Heart left ventricle (tissue), 16 donors: ENCODE measurements around the gene RGS14. TPM values are rescaled to one million over a fixed set of nuclear protein-coding genes. Genes with fewer than 3 reads are reported as not detected.
A peak's percentile ranks its signal among the peaks of the same experiment; 100 is the strongest.

Experiments
- ATAC-seq, 4 donors: fragments of 200-7000 bp; cut with Tn5 transposase; one replicate each; pipeline ENCODE4 v1.9.1; 2020 to 2022; ENCODE audit warnings: moderate library complexity in 4 of 4, mild to moderate bottlenecking in 3 of 4, moderate number of reproducible peaks in 1 of 4
- DNase-seq, 5 donors: peaks; one replicate each; pipeline ENCODE4 v3.0.0-alpha.2; 2020
- H3K27ac ChIP-seq, 12 donors: fragments of 200-600 bp; sonication (generic) in 4 of 12; one replicate each; pipeline versions ENCODE4 v1.5.0 to v1.8.0; 2016 to 2022; ENCODE audit warnings: mild to moderate bottlenecking in 2 of 12
- H3K27me3 ChIP-seq, 9 donors: fragments of 200-600 bp; sonication (generic) in 2 of 9; one replicate each; pipeline versions ENCODE4 v1.5.1 to v1.8.0; 2016 to 2022; ENCODE audit warnings: mild to moderate bottlenecking in 3 of 9
- H3K36me3 ChIP-seq, 9 donors: fragments of 200-600 bp; sonication (generic) in 2 of 9; one replicate each; pipeline versions ENCODE4 v1.5.0 to v1.8.0; 2018 to 2022; ENCODE audit warnings: mild to moderate bottlenecking in 2 of 9
- H3K4me1 ChIP-seq, 12 donors: fragments of 200-600 bp; sonication (generic) in 4 of 12; one replicate each; pipeline versions ENCODE4 v1.5.0 to v1.8.0; 2016 to 2022; ENCODE audit warnings: mild to moderate bottlenecking in 3 of 12
- H3K4me3 ChIP-seq, 12 donors: fragments of 200-600 bp; sonication (generic) in 4 of 12; one replicate each; pipeline versions ENCODE4 v1.5.0 to v1.8.0; 2017 to 2022; ENCODE audit warnings: mild to moderate bottlenecking in 9 of 12, moderate library complexity in 4 of 12
- H3K9me3 ChIP-seq, 12 donors: fragments of 200-600 bp; sonication (generic) in 4 of 12; one replicate each; pipeline versions ENCODE4 v1.5.0 to v1.8.0; 2016 to 2022; ENCODE audit warnings: mild to moderate bottlenecking in 1 of 12
- POLR2A ChIP-seq, 2 donors: fragments of 450-650 bp; IDR thresholded peaks; one replicate each; pipeline ENCODE4 v1.6.1; 2017; ENCODE audit warnings: antibody characterized with exemption in 2 of 2, mild to moderate bottlenecking in 2 of 2, moderate library complexity in 2 of 2
- WGBS, 4 donors: extraction: QIAGEN DNeasy Blood & Tissue Kit in 2 of 4; methylation state at CpG; one replicate each; pipeline versions ENCODE4 v1.1.5 to v1.1.7; 2013 to 2018; 5-methylcytosine and 5-hydroxymethylcytosine counted together
- intact Hi-C, 10 donors: fragments of 100-400 bp; cut with DNase I; formaldehyde crosslinking; loops; one replicate each; pipeline versions ENCODE4 v1.11.1 to v1.14.2; 2022
- polyA plus RNA-seq, 2 donors: library from polyadenylated mRNA; stranded (reverse); fragments of 200-250 nt; gene quantifications; one replicate each; pipeline ENCODE4 v1.2.3, GENCODE V29; 2013
- total RNA-seq, 9 donors: library from RNA; depleted of rRNA in 2 of 9; stranded (reverse); fragments of >200 nt in 2 of 9; fragmentation: NEBNext Ultra II Directional in 3 of 9; extraction: Animal tissue kit (Norgen Biotek cat#: 25700) in 3 of 9; gene quantifications; one replicate each; pipeline versions ENCODE4 v1.1.0 to v1.2.4, GENCODE V29; 2016 to 2023
- TF ChIP-seq, protein P1 (sequence below), 12 donors: fragments of 200-600 bp; sonication (generic) in 4 of 12; IDR thresholded peaks; one replicate each; pipeline versions ENCODE4 v1.5.0 to v1.8.0; 2018 to 2022; ENCODE audit warnings: antibody characterized with exemption in 12 of 12, mild to moderate bottlenecking in 5 of 12
- donor health status: ischemic (EF 13 %, LVEDD 7.1; RV severe dilation, severe dysfunction).
- donor health status: healthy with polysubstance abuse.
- donor health status: DM: no; HTN: yes; CAD: no.
- donor health status: DM: no; HTN: no; CAD: no.
- donor health status: ischemic (EF 25% LVEDD 6.9; RV normal size, moderate dysfunction).
- donor health status: ischemic (EF 25% LVEDD 5.7; RV mildly dilated, moderate dysfunction).
- donor health status: healthy.
- donor health status: DM: yes; HTN: yes; CAD: no.
- donor health status: ischemic (EF 35%, LVEDD 5.7; RV mildly dilated, moderate dysfunction).
- donor health status: nonischemic (EF 11% LVEDD 7.7; RV severe dilation, severe dysfunction).
- donor health status: DM: yes; HTN: yes; CAD: no.
- donor health status: PGD.
- donor health status: ischemic (EF 29% LVEDD 5.4; RV normal size, mild dysfunction).
- donor health status: nonischemic (EF 23%, LVEDD 6.1; RV moderate dilation, normal function).

RGS14 gene
- total and polyA plus RNA-seq, 11 donors = 1.3 to 10.7 (median 3.7) TPM

DNA sequence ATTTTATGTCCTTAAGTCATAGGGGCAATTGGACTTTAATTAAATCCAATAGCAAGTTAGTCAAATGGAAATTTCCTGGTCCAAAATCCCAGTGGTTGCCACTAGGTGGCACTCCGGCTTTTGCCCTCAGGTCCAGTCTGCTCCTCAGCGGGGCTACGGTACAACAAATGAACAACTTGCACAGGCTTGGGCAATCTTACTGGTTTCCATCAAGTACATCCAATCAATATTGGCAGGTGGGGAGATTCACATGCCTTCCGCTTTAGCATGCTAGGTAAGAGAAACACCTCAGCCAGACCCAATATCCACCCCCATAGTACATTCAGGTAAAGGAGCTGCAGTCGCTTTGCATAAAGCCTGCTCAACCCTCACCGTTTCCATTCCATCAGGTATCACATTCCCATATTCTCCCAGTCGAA, 39.8 kb upstream of the RGS14 start:
- Histone ChIP-seq H3K36me3 (peaks cover 0 to 10% (median 3%) of the 10 kb centered on the region in 9 donors), H3K27ac (no peak overlapping the region), H3K4me3 (no peak overlapping the region), H3K27me3 (no peaks in the 10 kb centered on the region), H3K4me1 (peaks cover 0 to 18% (median under 1%) of the 10 kb centered on the region in 12 donors), H3K9me3 (no peaks in the 10 kb centered on the region)
- ATAC-seq (peak in 3 of 4 donors; percentile 47 to 55 (median 49)), DNase-seq (peak; percentile 65 to 77 (median 75))
- 30 to 36% (median 34%) methylated on average over 7 of the region's 7 CpGs for WGBS, 4 donors
- intact Hi-C loops = loop anchor here in 9 of 10 donors (1.0 to 10.0 kb wide), 11 partner anchors 39 to 203 kb away; partner anchors contain the start of genes SLC34A1 (in 2 of the 9), DOK3 (in 1 of the 9) and RGS14 (in 1 of the 9)
- TF ChIP-seq, protein P1, sequence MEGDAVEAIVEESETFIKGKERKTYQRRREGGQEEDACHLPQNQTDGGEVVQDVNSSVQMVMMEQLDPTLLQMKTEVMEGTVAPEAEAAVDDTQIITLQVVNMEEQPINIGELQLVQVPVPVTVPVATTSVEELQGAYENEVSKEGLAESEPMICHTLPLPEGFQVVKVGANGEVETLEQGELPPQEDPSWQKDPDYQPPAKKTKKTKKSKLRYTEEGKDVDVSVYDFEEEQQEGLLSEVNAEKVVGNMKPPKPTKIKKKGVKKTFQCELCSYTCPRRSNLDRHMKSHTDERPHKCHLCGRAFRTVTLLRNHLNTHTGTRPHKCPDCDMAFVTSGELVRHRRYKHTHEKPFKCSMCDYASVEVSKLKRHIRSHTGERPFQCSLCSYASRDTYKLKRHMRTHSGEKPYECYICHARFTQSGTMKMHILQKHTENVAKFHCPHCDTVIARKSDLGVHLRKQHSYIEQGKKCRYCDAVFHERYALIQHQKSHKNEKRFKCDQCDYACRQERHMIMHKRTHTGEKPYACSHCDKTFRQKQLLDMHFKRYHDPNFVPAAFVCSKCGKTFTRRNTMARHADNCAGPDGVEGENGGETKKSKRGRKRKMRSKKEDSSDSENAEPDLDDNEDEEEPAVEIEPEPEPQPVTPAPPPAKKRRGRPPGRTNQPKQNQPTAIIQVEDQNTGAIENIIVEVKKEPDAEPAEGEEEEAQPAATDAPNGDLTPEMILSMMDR (IDR thresholded peaks at IDR 0.05) = peak; percentile 67 to 90 (median 82)
- TF ChIP-seq POLR2A (IDR thresholded peaks at IDR 0.05) = no peak

DNA sequence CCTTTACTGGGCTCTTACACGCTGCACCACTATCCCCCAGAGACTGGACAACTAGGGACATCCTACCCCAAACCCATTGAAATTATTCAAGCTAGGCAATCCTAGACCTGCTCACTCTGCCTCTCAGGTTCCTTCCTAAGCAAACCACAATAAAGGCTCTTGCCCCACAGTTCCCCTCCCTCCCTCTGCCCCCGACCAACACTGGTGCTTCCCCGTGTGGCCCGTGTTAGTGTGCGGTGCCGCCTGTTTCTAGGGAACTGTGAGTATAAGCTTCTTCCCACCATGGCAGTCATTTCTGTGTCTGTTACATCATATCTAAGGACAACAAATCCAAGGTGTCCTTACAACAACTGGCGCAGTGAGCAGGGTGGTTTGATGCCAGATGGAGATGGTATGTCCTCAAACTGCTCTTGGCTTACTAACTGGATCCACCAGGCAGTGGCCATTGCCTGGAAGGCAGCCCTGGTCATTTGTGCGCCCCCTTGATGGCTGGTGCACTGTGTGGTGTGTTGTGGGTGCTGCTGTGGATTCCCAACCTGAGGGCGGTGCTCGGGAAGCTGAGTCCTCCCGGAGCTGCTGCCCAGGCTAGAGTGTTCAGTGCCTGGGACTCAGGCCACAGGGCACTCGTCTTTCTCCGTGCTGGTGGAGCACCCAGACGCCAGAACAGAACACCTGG, 37.7 kb upstream of the RGS14 start:
- intact Hi-C loops = loop anchor here in 9 of 10 donors (5.0 to 10.0 kb wide), 10 partner anchors 37 to 205 kb away; partner anchors contain the start of genes SLC34A1 (in 2 of the 9), DOK3 (in 1 of the 9) and RGS14 (in 1 of the 9)
- no peaks in the 10 kb centered on the region for H3K9me3 ChIP-seq

DNA sequence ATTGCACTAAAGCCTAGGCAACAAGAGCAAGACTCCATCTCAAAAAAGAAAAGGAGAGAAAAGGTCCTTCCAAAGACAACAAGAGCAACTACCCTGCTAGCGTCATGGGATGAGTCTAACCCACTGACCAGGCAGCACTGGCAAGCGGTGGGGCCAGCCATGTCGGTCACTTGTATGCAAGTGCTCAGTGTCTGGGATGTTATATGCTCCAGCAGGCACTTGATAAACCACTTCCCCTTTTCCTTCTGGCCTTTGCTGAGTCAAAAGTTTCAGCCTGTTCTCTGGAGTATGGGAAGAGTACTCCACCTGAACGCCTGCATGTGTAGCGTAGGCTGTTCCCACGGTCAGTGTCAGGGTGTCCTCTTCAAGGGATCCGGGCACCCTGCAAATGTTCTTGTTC, 36.8 kb upstream of the RGS14 start:
- TF ChIP-seq, protein P1 (IDR thresholded peaks at IDR 0.05) = no peak
- TF ChIP-seq POLR2A (IDR thresholded peaks at IDR 0.05) = no peak
- H3K9me3 ChIP-seq = no peaks in the 10 kb centered on the region
- peak in 3 of 4 donors; percentile 33 to 44 (median 38) for ATAC-seq
- no peak overlapping the region for H3K4me3 ChIP-seq
- H3K36me3 ChIP-seq = peaks cover 0 to 10% (median 4%) of the 10 kb centered on the region in 9 donors
- H3K27me3 ChIP-seq = no peaks in the 10 kb centered on the region
- 84 to 93% (median 91%) methylated on average over 7 of the region's 7 CpGs for WGBS, 4 donors
- intact Hi-C loops = no loop called here
- DNase-seq = no peak
- H3K4me1 ChIP-seq = peaks cover 0 to 12% (median 0%) of the 10 kb centered on the region in 12 donors
- no peak overlapping the region for H3K27ac ChIP-seq

More for the DNA sequence above, 37.7 kb upstream of the RGS14 start:
- H3K36me3 ChIP-seq = peaks cover 0 to 10% (median 4%) of the 10 kb centered on the region in 9 donors
- H3K27me3 ChIP-seq = no peaks in the 10 kb centered on the region
- peaks cover 0 to 12% (median 0%) of the 10 kb centered on the region in 12 donors for H3K4me1 ChIP-seq
- no peak for TF ChIP-seq POLR2A (IDR thresholded peaks at IDR 0.05)
- TF ChIP-seq, protein P1 (IDR thresholded peaks at IDR 0.05) = no peak
- H3K27ac ChIP-seq = no peak overlapping the region
- H3K4me3 ChIP-seq = no peak overlapping the region
- ATAC-seq (no peak), DNase-seq (no peak)
- WGBS, 4 donors = 89 to 95% (median 93%) methylated on average over 7 to 14 of the region's 14 CpGs

DNA sequence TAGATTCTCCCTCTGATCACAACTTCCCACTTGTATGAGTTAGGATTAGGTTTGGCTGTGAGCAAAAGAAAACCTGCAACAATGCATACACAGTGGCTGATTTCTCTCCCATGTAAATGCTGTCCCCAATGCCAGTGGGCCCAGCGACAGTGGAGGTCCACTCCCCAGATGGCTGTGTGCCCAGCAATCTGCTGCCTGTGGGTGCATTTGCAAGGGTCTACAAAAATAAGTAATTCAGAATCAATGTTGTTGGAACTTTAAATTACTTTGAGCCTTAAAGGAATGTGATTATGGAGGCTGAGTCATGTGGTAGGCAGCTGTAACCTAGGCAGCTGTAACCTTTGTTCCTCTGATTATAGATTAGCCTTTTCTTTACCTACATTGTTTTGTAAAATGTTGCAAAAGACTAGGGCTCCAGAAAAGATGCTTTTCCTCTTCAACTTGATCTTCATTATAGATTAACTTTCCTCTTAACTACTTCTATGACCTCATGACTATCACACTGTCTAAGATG, 31.8 kb upstream of the RGS14 start:
- Histone ChIP-seq H3K4me1 (peaks cover 0 to 22% (median 5%) of the 10 kb centered on the region in 12 donors), H3K9me3 (no peaks in the 10 kb centered on the region), H3K27ac (no peak overlapping the region), H3K36me3 (peaks cover 0 to 26% (median 20%) of the 10 kb centered on the region in 9 donors), H3K4me3 (no peak overlapping the region), H3K27me3 (no peaks in the 10 kb centered on the region)
- no peak for ATAC-seq
- intact Hi-C loops = no loop called here
- no peak for DNase-seq
- no peak for TF ChIP-seq POLR2A (IDR thresholded peaks at IDR 0.05)
- 82 to 95% (median 93%) methylated on average over 1 of the region's 1 CpG for WGBS, 4 donors
